ENCODE measurements around the gene RHEB. TPM values are rescaled to one million over a fixed set of nuclear protein-coding genes. Genes with fewer than 3 reads are reported as not detected.

RHEB gene
- total RNA-seq, 2 experiments from 2014 or later, result 57.6 to 93.2 TPM

GRCh38 chr7:151484971-151485707 lies 34.6 kb downstream of the RHEB start:
- no peak overlapping the region for H3K4me2 ChIP-seq (ENCODE audit: low read length)
- peaks cover 97% of the 10 kb centered on the region for H3K36me3 ChIP-seq (ENCODE audit: insufficient read depth, low read length)
- POLR2A ChIA-PET, result interaction anchor here (1.0 to 1.2 kb wide), 3 partner anchors 8 to 229 kb away, joined by 3 to 4 read pairs (median 4); no protein-coding TSS in a partner anchor
- H3K4me1 ChIP-seq (ENCODE audit: insufficient read depth, low read length, poor library complexity, severe bottlenecking), result peaks cover 7% of the 10 kb centered on the region
- no TSS peak for BruUV-seq (replicated peaks)
- CTCF ChIA-PET (ENCODE audit: unreplicated experiment), result no interaction called here
- no peaks in the 10 kb centered on the region for H3K9me3 ChIP-seq (ENCODE audit: low read length)
- no peak overlapping the region for H2AFZ ChIP-seq (ENCODE audit: low read length)
- intact Hi-C loops (cut with micrococcal nuclease; ENCODE audit: unreplicated experiment), result no loop called here
- peaks cover 32% of the 10 kb centered on the region; the same call in 1 of the 2 replicates for H3K79me2 ChIP-seq (ENCODE audit: insufficient read depth, low read depth, low read length)
- H3K9me2 ChIP-seq (ENCODE audit: insufficient read depth, low read length), result no peaks in the 10 kb centered on the region
- no peak for DNase-seq (ENCODE audit: low spot score)
- TF ChIP-seq CTCF (conservative IDR thresholded peaks at IDR 0.05; ENCODE audit: low read length) (no peak), EZH2phosphoT487 (IDR thresholded peaks at IDR 0.05; ENCODE audit: borderline replicate concordance, low read depth, low read length) (no peak)
- H3K4me3 ChIP-seq (ENCODE audit: low read depth, low read length, poor library complexity, severe bottlenecking), result no peak overlapping the region
- peaks cover 18% of the 10 kb centered on the region for H4K20me1 ChIP-seq (ENCODE audit: insufficient read depth, low read length)
- no peak overlapping the region for H3K27ac ChIP-seq (ENCODE audit: low read depth, low read length, poor library complexity, severe bottlenecking)

- ChIA-PET POLR2A (no interaction called here), CTCF (ENCODE audit: unreplicated experiment) (no interaction called here)
- intact Hi-C loops (cut with micrococcal nuclease; ENCODE audit: unreplicated experiment), result no loop called here
- H3K27ac ChIP-seq (ENCODE audit: low read depth, low read length, poor library complexity, severe bottlenecking), result no peak overlapping the region
- H2AFZ ChIP-seq (ENCODE audit: low read length), result no peak overlapping the region
- BruUV-seq (replicated peaks), result no TSS peak
- no peak for DNase-seq (ENCODE audit: low spot score)
- H3K4me1 ChIP-seq (ENCODE audit: insufficient read depth, low read length, poor library complexity, severe bottlenecking), result peaks cover 7% of the 10 kb centered on the region
- no peaks in the 10 kb centered on the region for H3K9me2 ChIP-seq (ENCODE audit: insufficient read depth, low read length)
- H3K9me3 ChIP-seq (ENCODE audit: low read length), result no peaks in the 10 kb centered on the region
- no peak overlapping the region for H3K4me2 ChIP-seq (ENCODE audit: low read length)
- peaks cover 30% of the 10 kb centered on the region; the same call in 1 of the 2 replicates for H3K79me2 ChIP-seq (ENCODE audit: insufficient read depth, low read depth, low read length)
- TF ChIP-seq CTCF (conservative IDR thresholded peaks at IDR 0.05; ENCODE audit: low read length), result no peak
- no peak for TF ChIP-seq EZH2phosphoT487 (IDR thresholded peaks at IDR 0.05; ENCODE audit: borderline replicate concordance, low read depth, low read length)
- H3K4me3 ChIP-seq (ENCODE audit: low read depth, low read length, poor library complexity, severe bottlenecking), result no peak overlapping the region
- peaks cover 18% of the 10 kb centered on the region for H4K20me1 ChIP-seq (ENCODE audit: insufficient read depth, low read length)
- H3K36me3 ChIP-seq (ENCODE audit: insufficient read depth, low read length), result peaks cover 96% of the 10 kb centered on the region
Observed at GRCh38 chr7:151483711-151483983, 36.0 kb downstream of the RHEB start.

All from OCI-LY7 (cell line).